HG03457 (cell line): ENCODE measurements around the gene AKAP8L.

Experiments used
- ATAC-seq: cut with Tn5 transposase; IDR thresholded peaks from one replicate; pipeline ENCODE4 v1.9.1; 2021; ENCODE audit warnings: moderate number of reproducible peaks; ENCODE audit not compliant: unreplicated experiment

AKAP8L gene, protein sequence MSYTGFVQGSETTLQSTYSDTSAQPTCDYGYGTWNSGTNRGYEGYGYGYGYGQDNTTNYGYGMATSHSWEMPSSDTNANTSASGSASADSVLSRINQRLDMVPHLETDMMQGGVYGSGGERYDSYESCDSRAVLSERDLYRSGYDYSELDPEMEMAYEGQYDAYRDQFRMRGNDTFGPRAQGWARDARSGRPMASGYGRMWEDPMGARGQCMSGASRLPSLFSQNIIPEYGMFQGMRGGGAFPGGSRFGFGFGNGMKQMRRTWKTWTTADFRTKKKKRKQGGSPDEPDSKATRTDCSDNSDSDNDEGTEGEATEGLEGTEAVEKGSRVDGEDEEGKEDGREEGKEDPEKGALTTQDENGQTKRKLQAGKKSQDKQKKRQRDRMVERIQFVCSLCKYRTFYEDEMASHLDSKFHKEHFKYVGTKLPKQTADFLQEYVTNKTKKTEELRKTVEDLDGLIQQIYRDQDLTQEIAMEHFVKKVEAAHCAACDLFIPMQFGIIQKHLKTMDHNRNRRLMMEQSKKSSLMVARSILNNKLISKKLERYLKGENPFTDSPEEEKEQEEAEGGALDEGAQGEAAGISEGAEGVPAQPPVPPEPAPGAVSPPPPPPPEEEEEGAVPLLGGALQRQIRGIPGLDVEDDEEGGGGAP

DNA sequence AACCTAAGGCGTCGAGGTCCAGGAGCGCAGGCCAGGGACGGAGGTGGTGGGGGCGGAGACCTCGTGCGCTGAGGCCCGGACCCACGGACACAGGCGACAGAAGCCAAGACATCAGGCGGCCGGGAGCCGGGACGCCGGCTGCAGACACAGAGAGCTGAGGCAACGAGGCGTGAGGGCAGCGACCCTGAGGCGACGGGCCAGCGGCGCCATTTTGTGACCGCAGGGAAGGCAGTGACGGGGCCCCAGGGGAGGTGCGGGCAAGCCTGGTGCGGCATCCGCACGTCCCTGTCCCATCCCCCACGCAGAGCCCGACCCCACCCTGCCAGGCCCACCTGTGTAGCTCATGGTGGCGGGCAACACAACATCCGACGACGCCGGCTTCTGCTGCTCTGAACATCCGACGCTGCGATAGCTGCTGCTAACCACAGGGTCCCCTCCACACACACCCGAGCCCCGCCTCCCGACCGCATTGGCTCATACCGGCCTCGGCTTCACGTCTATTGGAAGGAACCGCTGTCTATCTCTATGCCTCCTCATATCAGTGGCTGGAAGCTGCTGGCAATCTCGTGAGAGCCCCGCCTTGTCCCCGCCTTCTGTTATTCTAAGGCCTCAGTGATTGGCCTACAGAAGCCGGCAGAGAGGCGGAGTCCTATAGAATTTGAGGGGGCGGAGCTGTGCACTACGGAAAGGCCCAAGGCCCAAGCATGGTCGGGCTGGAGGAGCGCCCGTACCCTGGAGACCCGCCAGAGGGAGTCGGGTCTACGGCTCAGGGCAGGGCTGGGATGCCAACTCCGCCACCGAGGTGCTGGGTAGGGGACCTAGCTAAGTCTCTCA is at the start of gene AKAP8L:
Gene AKAP8L, minus strand, starts transcription at position 410 of the 834 bp plus-strand sequence. Its CDS starts 65 bp downstream, at position 345.
- peak; percentile 81 for ATAC-seq

DNA sequence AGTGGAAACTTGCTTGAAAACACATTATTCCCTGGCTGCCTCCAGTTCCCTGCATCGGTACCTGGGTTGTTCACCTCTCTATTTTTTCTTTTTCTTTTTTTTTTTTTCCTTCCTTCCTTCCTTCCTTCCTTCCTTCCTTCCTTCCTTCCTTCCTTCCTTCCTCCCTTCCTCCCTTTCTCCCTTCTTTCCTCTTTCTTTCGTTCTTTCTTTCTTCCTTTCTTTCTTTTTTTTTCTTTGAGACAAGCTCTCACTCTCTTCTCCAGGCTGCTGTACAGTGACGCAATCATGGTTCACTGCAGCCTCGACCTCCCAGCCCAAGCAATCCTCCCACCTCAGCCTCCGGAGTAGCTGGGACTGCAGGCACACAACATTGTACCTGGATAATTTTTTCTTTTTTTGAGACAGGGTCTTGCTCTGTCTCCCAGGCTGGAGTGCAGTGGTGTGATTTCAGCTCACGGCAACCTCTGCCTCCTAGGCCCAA is 49.0 kb upstream of the AKAP8L start:
- ATAC-seq, result no peak

DNA sequence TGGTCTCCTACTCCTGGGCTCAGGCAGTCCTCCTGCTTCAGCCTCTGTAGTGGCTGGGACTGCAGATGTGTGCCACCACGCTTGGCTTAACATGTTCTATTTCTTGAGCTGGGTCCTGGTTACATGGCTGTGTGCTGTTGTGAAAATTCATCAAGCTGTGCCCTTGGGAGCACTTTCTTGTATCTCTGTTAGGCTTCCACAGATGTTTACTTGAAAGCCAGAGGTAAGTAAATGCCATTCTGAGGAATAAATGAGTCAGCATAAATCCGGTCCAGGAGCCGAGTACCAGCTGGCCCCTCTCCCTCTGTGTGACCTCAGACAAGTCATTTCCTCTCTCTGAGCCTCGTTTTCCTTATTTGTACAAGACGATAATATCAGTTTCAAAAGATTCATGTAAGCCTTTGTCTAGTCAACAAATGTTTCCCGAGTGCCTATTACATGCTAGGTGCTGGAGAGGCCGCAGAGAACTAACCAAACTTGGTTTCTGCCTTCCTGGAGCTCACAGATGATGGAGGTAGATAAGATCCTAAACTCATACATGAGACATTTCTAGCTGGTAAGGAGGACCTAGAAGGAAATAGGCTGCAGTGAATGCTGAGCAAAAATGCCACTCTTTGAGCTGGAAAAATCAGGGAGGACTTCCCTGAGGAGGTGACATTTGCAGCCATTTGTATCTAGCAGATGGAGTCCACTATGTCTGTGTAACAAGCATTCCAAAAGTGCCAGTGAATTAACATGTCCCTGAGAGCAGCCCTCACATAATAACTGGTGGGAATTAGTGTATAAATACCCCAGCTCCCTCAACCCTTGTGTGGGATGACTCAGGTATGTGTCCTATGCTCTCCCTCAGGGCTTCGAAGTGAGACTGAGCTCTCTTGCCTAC is 48.3 kb upstream of the AKAP8L start:
- ATAC-seq, result no peak

DNA sequence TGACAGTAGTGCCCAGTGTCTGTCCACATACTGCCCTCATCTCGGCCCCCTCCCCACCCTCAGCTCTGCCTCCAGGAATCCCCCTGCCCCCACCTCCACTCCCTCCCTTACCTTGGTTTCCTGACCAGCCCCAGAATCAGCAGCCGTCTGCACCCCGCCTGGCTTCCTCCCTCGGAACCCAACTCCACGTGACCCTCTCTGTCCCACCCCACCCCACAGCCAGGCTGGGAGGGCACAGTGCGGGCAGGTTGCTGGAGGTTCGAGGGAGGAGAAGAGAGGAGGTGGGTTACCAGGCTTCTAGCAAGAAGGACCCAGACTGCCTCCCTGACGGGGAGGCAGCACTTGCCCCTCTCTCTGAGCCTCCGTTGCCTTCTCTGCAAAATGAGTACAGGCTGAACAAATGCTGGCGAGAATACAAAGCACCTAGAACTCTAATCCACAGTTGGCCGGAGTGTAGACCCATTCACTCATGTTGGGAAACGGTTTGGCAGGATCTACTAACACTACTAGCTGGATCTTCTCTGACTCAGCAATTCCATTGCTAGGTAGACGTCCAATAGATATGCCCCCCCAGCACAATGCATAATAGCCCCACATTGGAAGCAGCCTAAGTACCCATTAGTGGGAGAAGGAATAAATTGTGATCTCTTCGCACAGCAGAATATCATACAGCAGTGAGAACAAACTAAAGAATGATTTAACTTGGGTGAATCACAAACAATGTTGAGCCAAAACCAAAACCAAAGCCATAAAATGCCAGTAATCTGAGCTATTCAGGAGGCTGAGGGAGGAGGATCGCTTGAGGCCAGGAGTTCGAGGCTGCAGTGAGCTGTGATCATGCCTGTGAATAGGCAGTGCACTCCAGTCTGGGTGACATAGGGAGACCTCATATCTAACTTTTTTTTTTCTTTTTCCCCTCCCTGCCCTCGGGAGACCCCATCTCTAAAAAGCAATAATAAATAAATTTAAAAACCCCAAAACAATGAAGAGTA is 45.9 kb upstream of the AKAP8L start, which contains the start of gene RASAL3:
Gene RASAL3, minus strand, starts transcription at position 151 of the 992 bp plus-strand sequence. CDS start 186 bp downstream, outside the sequence.
- ATAC-seq, result no peak

DNA sequence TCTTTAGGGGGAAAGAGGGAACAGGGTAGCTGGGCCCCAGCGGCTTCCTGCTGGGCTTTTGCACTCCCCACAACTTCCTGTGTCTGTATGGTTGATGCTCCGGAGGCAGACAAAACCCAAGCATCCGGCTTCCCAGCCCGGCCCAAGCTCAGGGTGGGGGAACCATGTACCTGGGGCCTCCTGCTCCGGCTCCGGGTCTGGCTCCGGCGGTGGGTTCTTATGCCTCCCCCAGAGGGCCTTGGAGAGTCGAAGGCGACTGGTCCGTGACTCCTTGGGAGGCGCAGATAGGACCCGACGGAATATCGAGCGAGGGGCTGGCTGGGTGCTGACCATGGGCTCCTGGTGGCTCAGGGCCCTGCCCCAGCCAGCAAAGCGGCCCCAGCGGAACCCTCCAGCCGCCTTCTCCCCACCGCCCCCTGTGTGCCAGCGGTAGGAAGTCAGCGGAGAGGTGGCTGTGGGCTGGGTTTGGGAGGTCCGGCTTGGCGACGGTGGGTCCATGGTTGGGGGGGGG is 45.1 kb upstream of the AKAP8L start:
- no peak for ATAC-seq

DNA sequence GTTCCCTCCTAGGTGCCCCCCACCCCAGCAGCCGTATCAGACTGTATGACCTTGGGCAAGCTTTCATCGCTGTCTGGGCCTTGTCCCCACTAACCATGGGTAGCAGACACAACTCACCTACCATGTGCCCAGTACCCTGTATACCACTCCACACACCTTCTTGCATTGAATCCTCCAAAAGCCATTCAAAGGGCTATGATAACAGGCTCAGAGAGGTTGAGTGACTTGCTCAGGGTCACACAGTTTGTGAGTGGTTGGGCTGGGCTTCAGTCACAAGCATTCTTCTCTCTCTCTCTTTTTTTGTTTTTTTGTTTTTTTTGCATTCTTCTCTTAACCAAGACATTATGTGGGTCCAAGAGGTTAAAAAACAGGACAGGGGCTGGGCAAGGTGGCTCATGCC is 42.9 kb upstream of the AKAP8L start:
- ATAC-seq, result no peak

DNA sequence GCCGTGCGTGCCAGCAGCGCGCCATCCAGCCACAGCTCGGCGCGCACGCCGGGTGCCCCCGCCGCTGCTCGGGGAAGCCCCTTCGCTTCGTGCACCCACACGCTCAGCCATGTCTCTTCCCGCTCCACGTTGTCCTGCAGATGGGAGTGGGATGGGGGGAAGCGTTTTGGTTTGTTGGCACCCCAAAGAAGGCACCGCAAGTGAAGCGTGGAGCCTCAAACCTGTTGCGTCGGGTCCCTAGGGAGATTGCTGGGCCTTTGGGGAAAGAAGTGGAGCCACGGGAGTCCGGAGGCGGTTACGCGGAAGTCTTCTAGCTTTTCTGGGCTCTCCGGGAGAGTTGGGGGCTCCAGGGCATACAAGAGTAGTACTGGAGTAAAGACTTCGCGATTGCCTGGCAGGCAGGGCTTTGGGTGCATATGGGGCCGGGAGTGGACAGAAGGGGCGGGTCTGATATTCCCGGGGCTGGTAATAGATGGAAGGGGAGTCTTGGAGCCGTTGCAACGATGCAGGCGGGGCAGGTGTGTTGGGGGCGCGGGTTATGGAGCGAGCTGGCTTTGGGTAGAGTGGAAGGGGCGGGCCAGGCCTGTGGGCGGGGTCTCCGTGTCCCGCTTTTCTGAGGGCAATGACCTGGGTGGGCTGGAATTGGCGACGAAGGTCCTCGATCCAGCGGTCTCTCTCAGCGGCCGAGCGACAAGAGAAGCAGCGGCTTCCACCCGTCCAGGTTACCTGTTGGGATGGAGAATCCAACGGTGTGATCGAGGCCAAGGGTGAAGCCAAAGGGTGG is 39.1 kb upstream of the AKAP8L start:
- ATAC-seq, result no peak

DNA sequence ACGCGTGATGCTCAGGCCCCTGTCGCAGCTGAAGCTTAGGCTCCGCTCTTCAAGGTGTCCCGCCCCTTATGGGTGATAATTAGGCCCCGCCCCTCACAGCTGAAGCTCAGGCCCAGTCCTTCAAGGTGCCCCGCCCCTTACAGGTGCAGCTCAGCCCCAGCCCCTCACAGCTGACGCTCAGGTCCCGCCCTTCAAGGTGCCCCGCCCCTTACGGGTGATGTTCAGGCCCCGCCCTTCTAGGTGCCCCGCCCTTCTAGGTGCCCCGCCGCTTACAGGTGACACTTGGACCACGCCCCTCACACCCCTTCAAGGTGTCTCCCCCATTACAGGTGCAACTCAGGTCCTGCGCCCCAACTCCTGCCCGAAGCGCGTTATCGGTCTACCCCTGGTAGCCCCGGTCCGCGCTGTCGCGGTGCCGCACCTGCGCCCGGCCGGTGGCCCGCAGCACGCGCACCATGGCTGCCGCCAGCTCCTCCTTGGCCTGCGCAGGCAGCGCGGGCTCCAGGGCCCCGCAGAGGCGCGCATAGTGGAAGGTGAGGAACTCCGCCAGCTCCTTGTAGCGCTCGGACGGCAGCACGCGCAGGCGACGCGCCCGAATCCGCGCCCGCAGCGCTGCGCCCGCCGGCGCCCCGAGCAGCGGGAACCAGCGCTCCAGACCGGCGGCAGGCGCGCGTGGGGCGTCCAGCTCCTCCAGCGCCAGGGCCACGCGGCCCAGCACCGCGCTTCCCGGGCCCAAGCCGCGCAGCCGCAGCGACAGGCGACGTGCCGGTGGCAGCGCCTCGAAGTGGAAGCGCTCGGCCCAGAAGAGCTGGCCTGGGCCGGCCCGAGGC is 38.3 kb upstream of the AKAP8L start:
- ATAC-seq, result no peak

DNA sequence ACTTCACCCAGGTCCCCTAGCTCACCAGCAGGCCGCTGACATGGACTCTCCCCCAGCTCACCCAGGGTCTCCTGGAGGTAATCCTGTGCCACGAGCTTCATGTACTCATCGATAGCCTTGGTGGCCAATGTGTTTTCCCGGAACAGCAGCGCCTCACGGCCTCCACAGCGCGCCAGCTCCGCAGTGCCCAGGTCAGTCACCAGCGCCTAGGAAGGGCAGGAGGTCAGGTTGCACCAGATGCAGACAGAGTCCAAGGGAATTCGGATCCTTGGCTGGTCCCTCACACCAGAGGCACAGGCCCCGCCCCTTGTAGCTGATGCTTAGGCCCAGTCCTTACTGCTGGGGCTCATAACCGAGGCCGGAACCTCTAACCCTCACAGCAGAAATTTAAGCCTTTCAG is 37.7 kb upstream of the AKAP8L start:
- ATAC-seq, result no peak

DNA sequence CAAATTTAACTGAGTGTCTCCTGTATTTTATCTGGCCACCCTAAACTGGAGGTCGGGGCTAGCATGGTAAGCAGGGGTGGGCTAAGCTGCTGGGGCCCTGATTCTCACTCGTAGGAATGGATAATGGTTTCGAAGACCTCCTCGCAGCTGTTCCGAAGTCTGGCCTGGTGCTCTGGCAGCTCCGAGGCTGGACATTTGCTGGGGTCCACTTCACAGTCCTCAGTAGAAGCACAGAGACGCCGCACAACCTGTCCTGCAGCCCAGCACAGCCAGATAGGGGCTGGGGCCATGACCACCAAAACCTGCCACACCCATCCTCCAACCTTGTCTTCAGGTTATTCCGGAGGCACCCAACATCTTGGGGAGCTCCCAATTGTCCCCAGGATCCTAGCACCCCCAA is 37.2 kb upstream of the AKAP8L start:
- ATAC-seq, result no peak

DNA sequence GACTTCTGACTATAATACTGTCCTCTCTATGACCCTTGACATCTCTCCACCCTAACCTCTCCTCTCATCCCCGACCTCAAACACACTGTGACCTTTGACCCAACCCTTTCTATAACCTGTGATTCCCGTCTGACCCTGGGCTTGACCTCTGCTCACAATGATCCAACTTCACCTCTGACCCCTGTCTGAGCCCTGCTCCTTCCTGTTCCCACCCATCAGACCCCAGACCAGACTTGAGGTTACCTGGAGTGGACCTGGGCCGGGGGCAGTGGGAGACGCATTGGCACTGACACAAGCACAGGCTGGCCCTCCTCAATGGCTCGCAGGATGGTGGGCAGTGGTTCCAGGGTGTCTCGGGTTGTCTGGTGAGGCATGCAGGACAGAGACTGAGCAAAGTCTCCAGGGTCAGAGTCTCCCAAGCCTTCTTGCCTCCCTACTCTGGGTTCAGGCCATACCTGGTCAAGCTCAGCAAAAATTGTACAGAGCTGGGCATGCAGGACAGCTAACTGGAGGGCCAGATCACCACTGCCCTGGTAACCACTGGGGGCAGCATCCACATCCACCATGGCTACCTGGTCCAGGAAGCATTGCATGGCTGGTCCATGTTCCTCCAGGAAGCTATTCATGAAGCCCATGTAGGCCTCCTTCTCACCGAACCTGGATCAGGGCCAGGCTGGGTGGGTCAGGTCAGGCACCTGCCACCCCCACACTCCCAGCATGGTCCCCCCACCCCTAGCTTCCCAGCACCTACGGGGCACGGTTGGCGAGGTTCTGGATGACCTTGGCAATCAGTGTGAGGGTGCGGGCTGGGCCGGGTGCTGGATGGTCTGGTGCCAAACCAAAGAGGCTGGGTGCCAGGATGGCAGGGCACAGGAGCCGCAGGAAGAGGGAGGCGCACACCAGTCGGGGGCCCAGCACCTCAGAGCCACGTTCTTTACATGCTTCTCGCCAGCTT is 35.4 kb upstream of the AKAP8L start:
- ATAC-seq, result no peak

DNA sequence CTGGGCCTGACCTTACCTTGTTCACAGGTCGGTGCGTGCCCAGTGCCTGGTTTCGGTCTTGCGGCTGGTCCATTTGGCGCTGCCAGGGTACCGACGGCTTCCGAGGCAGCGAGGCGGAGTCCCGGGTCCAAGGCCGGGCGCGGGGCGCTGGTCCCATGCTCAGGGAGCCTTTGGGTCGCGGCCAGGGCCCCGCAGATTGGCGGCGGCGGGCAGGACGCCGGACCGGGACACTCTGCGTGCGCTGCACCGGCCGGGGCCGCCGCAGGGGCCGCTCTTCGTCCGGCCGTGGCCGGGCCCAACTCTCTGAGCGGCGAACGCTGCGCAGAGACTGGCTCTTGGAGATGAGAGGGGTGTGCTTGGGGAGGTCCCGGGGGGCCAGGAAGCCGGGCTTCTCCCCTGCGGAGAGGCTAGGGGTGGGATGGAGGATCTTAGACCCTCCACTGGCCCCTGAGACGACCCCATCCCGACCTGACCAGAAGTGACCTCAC is 34.3 kb upstream of the AKAP8L start:
- ATAC-seq, result no peak

DNA sequence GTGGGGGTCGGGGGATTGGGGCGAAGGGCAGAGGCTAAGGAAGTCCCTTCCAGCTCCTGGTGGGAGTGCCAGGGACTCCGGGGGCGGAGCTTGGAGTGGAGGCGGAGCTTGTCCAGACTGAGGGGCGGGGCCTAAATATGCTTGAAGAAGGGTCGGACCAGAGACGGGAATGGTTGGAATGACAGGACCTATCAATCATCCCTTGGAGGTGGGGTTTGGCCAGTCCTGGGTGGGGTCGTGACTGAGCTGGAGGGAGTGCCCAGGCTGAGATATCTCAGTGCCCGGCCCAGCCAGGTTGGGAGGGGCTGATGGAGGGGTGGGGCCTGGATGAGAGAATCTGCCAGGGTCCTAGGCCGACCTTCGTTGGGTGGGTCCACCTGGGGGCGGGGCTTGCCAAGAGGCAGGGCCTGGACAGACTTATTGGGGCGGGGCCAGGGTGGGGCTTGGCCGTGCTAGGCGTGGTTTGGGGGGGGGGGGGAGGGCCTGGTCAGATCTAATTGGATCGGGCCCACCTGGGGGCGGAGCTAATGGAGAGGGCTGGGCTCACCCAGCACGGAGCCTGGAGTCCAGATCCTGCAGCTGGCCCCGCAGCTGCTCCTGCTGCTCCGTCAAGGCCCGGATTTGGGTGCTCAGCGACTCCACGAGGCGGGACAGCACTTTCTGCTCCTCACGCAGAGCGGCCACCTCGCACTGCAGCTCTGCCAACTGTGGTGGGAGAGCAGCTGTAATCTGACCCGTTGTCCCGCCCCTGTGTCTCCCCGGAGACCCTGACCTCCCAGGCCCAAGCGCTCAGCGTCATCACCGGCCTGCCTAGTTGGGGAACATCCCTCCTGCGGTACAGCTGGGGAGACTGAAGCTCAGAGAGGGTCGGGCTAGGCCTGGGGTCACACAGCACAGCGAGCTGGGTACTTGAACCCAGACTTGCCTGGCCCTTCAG is 33.6 kb upstream of the AKAP8L start:
- no peak for ATAC-seq

DNA sequence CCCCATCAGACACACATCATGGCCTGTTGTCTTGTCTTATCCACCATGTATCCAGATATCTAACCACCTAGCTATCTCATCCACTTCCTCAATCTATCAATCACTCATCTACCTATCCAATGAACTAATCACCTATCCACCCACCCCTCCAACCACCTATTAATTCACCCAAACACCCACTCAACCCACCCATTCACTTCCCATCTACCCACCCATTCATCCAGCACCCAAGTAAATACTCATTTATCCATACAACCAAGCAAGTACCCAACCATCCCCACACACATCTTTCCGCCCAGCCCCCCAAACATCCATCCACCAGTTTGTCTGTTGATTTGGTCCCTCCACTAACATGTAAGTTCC is 31.7 kb upstream of the AKAP8L start:
- ATAC-seq, result no peak
